Liver (tissue), 5 donors: Measurements from ENCODE around the gene GUCY1A2. TPM values are rescaled to one million over a fixed set of nuclear protein-coding genes. Genes with fewer than 3 reads are reported as not detected.

Source experiments
- CTCF ChIP-seq: fragments of 150-350 bp; IDR thresholded peaks from 2 replicates; pipeline ENCODE4 v1.5.1; 2017; ENCODE audit warnings: improper control_type of control experiment, low read depth, low read length; ENCODE audit not compliant: missing input control
- ZBTB33 ChIP-seq: IDR thresholded peaks from 2 replicates; pipeline ENCODE4 v1.6.1; 2016; ENCODE audit warnings: antibody characterized with exemption
- polyA plus RNA-seq, 2 donors: library from polyadenylated mRNA; stranded (reverse) in 1 of 2; unstranded in 1 of 2; fragments of 200-250 nt in 1 of 2; fragments of >200 nt in 1 of 2; fragmentation: Nextera tagmentation in 1 of 2; extraction: Ambion mirVana in 1 of 2; gene quantifications; one replicate each; pipeline versions ENCODE4 v1.2.1 to v1.2.3, GENCODE V29; 2013 to 2015
- total RNA-seq, 2 donors: library from RNA; depleted of rRNA; stranded (reverse); fragments of >200 nt; gene quantifications; one replicate each; pipeline ENCODE4 v1.2.3, GENCODE V29; 2014
- donor health status: healthy.
- donor health status: healthy.
- donor health status: healthy.

GUCY1A2 gene
- total and polyA plus RNA-seq, 4 donors = 0.55 to 4.4 (median 1.7) TPM

- TF ChIP-seq CTCF (no peak), ZBTB33 (no peak)
Observed at GRCh38 chr11:106624377-106624776, 393.9 kb downstream of the GUCY1A2 start (continued).
